ENCODE results near the gene HDAC10.
"Not testable (repeated sequence)": the region's sequence is repeated elsewhere in the genome, so short reads cannot be mapped to it uniquely, and the experiment has no call there.

Gene HDAC10

GRCh38 chr22:50284479-50284878 is 33.4 kb upstream of the HDAC10 start:
- DNase-seq, result no peak

GRCh38 chr22:50283821-50284220 is 32.8 kb upstream of the HDAC10 start:
- no peak for DNase-seq

- DNase-seq, result no peak
Observed at GRCh38 chr22:50282361-50283155, 31.5 kb upstream of the HDAC10 start.

GRCh38 chr22:50281957-50282356 is 30.9 kb upstream of the HDAC10 start:
- DNase-seq, result no peak

GRCh38 chr22:50281384-50281760 is 30.3 kb upstream of the HDAC10 start:
- no peak for DNase-seq

- DNase-seq, result no peak
Observed at GRCh38 chr22:50280708-50281383, 29.8 kb upstream of the HDAC10 start.

- DNase-seq, result no peak
Observed at GRCh38 chr22:50280022-50280707, 29.1 kb upstream of the HDAC10 start.

- no peak for DNase-seq
Observed at GRCh38 chr22:50278956-50279619, 28.0 kb upstream of the HDAC10 start.

GRCh38 chr22:50278461-50278860 is 27.4 kb upstream of the HDAC10 start:
- no peak for DNase-seq

- no peak for DNase-seq
Observed at GRCh38 chr22:50277761-50278160, 26.7 kb upstream of the HDAC10 start.

GRCh38 chr22:50276143-50276542 is 25.1 kb upstream of the HDAC10 start:
- DNase-seq, result no peak

GRCh38 chr22:50275181-50276055 is 24.4 kb upstream of the HDAC10 start:
- no peak for DNase-seq

- DNase-seq, result no peak
Observed at GRCh38 chr22:50274771-50275170, 23.7 kb upstream of the HDAC10 start.

GRCh38 chr22:50274311-50274710 is 23.2 kb upstream of the HDAC10 start:
- DNase-seq, result peak in 1 of 2 experiments; percentile 60

GRCh38 chr22:50273781-50274180 is 22.7 kb upstream of the HDAC10 start:
- not testable (repeated sequence) for DNase-seq

GRCh38 chr22:50273352-50273751 is 22.3 kb upstream of the HDAC10 start:
- DNase-seq, result not testable (repeated sequence)

- DNase-seq, result no peak
Observed at GRCh38 chr22:50272044-50272802, 21.2 kb upstream of the HDAC10 start.

- peak; percentile 30 to 78 for DNase-seq
Observed at GRCh38 chr22:50271519-50271970, 20.5 kb upstream of the HDAC10 start.

- DNase-seq, result peak in 1 of 2 experiments; percentile 47
Observed at GRCh38 chr22:50270666-50271394, 19.8 kb upstream of the HDAC10 start.

- peak in 1 of 2 experiments; percentile 47 for DNase-seq
Observed at GRCh38 chr22:50269970-50270665, 19.1 kb upstream of the HDAC10 start, which contains the start of gene MAPK11. TSS of gene MAPK11 (minus strand) at chr22:50270380. CDS start at chr22:50270292, 88 bp downstream.

Measured in NCI-H524 (cell line).